Spleen (tissue), 7 donors: ENCODE results near the gene ARHGAP24.

Source experiments
- CTCF ChIP-seq, 11 experiments: fragments of 200-600 bp in 7 of 11; fragments of 450-650 bp in 4 of 11; sonication (generic) in 4 of 11; IDR thresholded peaks in 8 of 11; conservative IDR thresholded peaks in 3 of 11; 1 replicate in 7 of 11; 2 replicates in 4 of 11; pipeline versions ENCODE4 v1.4.0 to v1.8.0; 2016 to 2021; ENCODE audit warnings: antibody characterized with exemption in 11 of 11, inconsistent platforms in 4 of 11, mild to moderate bottlenecking in 1 of 11
- POLR2A ChIP-seq, 3 donors: fragments of 450-650 bp; IDR thresholded peaks; one replicate each; pipeline ENCODE4 v1.5.1; 2017; ENCODE audit warnings: antibody characterized with exemption in 3 of 3, mild to moderate bottlenecking in 1 of 3
- POLR2AphosphoS5 ChIP-seq, 3 donors: sonication (generic); formaldehyde crosslinking; IDR thresholded peaks; one replicate each; pipeline ENCODE4 v1.5.1; 2017; ENCODE audit warnings: antibody characterized with exemption in 3 of 3
- donor health status: DM: no; HTN: no; CAD: no; lungs with moderate emphysema.
- donor health status: DM: no; HTN: no; CAD: no.
- donor health status: DM: no; HTN: no; CAD: no.

- TF ChIP-seq CTCF (IDR thresholded peaks at IDR 0.05 in 8 of 11, conservative IDR thresholded peaks at IDR 0.05 in 3 of 11): no peak
- TF ChIP-seq POLR2AphosphoS5 (IDR thresholded peaks at IDR 0.05): no peak
- no peak for TF ChIP-seq POLR2A (IDR thresholded peaks at IDR 0.05)
Observed at GRCh38 chr4:85865256-85865655, 390.3 kb downstream of the ARHGAP24 start.
